GM19438 (cell line): ENCODE results near the gene HIRIP3.

Source experiments
- ATAC-seq: cut with Tn5 transposase; IDR thresholded peaks from one replicate; pipeline ENCODE4 v1.9.1; 2021; ENCODE audit warnings: low read depth; ENCODE audit not compliant: unreplicated experiment

Gene HIRIP3

DNA sequence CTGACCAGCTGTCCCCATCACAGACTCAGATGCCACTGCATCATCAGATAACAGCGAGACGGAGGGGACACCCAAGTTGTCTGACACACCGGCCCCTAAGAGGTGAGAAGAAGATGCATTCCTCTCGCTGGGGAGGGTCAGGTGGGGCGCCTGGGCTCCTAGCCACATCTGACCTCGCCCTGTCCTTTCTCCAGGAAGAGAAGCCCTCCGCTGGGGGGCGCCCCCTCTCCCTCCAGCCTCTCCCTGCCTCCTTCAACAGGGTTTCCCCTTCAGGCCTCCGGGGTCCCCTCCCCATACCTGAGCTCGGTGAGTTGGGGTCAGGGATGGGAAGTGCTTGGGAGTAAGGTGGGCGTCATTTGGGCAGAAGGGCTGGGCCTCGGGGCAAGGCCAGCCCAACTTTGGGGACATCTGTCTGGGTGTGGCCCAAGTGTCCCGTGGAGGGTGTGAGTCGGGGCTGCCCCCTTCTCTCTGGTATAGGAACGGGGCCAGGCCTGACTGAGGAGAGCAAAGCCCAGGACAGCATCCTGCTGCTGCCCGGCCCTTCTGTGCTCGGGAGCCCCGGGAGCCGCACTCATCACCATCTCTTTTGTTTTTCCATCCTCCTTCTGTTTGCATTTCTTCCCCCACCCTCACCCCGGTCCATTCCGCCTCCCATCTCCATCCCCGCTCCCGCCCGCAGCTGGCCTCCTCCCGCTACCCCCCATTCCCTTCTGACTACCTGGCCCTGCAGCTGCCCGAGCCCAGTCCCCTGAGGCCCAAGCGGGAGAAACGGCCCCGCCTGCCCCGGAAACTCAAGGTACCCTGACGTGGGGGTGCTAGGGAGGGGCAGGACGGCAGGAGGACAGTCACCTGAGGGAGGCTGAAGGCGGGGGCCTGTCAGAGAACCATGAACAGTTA is 5.6 kb upstream of the HIRIP3 start:
- no peak for ATAC-seq

DNA sequence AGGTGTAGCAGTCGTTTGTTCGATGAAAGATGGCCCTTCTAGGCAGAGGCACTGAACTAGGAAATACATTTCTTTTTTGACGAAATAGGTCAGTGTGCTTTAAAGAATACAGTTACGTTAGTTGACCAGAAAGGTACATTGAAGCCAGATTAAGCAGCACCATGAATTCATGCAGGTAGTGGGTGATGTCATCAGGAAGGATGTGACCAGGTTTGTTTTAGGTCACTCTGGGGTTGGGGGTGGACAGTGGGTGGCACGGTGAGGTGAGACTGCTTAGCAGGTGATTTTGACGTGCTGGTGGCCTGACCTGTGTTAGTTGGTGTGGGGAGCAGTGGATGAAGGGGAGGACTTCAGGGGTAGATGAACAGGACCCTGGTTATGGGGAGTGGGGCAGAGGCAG is 4.2 kb upstream of the HIRIP3 start:
- no peak for ATAC-seq

GRCh38 chr16:29996766-29997250 is 1.4 kb upstream of the HIRIP3 start:
- no peak for ATAC-seq

- ATAC-seq, result peak; percentile 91
Observed at GRCh38 chr16:29995911-29996765, 721 bp upstream of the HIRIP3 start, which contains the start of gene INO80E. Gene INO80E (plus strand): TSS chr16:29996241. CDS start chr16:29996311, 70 bp downstream.

- no peak for ATAC-seq
Observed at GRCh38 chr16:29994600-29995323, 655 bp downstream of the HIRIP3 start.

DNA sequence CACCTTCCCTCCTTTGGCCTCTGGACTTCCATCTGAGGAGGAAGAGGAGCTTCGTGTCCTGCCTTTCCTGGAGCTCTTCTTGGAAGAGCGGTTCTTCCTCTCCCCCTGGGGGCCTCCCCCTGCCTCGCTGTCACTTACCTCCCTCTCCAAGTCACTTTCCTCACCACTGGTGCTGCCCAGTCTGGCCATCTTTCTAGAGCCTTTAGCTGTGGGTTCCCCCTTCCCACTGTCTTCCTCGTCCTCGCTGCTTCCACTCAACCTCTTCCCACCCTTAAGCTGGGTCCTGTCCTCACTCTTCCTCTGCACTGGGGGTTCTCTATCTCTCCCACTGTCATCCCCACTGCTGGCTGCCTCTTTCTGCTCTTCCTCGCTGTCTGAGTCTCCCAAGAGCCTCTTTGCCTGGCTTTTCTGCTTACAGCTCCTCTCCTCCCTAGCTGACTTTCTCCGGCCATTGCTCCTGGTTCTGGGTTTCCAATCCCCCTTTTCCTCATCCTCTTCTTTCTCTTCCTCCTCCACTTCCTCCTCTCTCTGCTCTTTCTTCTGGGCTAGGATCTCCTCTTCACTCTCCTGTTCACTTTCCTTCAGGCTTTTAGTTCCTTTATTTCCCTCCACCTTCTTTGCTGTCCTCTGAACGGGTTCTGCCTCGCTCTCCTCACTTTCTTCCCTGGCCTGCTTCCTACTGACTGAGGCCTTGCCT is 1.4 kb downstream of the HIRIP3 start:
- no peak for ATAC-seq

DNA sequence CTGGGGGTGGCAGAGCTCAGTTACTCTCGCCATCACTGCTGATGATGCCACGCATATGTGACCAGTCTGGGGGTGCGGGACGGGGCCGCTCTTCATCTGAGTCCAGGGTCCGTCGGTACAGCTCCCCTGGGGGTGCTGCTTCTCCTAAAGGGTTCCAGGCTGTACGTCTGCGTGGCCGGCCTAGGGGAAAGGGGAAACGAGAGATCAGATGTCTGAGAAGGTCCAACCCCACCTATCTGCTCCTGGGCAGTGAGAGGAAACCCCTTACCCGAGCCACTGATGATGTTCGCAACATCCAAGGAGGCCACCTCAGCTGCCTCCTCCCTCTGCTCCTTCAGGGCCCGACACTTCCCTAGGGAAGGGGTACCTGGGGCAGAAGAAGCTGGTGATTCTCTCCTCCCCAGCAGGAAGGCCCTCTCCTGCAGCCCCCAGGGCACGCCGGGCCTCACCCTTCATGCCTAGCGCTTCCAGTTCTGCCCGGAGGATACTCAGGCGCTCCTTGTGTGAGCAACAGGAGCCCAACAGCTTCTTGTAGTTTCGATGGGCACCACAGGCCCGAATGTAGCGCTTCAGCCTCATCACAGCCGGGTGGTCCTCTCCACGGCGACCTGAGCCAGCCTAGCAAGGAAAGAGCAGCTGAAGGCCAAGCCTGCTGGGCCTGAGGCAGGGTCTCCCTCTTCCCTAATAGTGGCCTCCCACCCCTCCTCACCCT is 2.1 kb downstream of the HIRIP3 start:
- no peak for ATAC-seq

GRCh38 chr16:29992344-29992967 is 3.0 kb downstream of the HIRIP3 start:
- no peak for ATAC-seq

- no peak for ATAC-seq
Observed at GRCh38 chr16:29991571-29991904, 3.9 kb downstream of the HIRIP3 start.

DNA sequence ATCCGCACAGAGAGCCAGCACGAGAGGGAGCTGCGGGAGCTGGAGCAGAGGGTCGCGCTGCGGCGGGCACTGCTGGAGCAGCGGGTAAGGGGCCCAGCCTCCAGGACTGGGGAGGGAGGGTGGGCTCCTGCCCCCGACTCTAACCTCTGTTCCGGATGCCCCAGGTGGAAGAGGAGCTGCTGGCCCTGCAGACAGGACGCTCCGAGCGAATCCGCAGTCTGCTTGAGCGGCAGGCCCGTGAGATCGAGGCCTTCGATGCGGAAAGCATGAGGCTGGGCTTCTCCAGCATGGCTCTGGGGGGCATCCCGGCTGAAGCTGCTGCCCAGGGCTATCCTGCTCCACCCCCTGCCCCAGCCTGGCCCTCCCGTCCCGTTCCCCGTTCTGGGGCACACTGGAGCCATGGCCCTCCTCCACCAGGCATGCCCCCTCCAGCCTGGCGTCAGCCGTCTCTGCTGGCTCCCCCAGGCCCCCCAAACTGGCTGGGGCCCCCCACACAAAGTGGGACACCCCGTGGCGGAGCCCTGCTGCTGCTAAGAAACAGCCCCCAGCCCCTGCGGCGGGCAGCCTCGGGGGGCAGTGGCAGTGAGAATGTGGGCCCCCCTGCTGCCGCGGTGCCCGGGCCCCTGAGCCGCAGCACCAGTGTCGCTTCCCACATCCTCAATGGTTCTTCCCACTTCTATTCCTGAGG is 4.4 kb downstream of the HIRIP3 start:
- no peak for ATAC-seq

DNA sequence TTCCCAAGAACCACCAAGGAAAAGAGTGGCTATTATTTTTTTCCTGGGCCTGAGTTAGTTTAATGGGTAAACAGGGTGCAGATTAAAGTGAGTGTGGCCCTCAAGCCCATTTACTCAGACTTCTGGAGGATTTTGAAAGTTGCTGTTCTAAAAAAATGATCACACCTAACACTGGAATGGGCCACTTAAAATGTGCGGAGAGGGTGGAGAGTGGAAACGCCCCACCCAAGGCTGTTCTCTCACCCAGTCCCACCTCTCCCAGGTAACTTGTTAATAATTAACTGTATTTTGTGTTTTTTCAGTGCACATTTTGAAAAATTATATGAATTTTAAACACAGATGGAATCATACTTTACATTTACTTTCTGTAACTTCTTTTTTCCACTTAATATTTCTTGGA is 5.4 kb downstream of the HIRIP3 start:
- no peak for ATAC-seq

DNA sequence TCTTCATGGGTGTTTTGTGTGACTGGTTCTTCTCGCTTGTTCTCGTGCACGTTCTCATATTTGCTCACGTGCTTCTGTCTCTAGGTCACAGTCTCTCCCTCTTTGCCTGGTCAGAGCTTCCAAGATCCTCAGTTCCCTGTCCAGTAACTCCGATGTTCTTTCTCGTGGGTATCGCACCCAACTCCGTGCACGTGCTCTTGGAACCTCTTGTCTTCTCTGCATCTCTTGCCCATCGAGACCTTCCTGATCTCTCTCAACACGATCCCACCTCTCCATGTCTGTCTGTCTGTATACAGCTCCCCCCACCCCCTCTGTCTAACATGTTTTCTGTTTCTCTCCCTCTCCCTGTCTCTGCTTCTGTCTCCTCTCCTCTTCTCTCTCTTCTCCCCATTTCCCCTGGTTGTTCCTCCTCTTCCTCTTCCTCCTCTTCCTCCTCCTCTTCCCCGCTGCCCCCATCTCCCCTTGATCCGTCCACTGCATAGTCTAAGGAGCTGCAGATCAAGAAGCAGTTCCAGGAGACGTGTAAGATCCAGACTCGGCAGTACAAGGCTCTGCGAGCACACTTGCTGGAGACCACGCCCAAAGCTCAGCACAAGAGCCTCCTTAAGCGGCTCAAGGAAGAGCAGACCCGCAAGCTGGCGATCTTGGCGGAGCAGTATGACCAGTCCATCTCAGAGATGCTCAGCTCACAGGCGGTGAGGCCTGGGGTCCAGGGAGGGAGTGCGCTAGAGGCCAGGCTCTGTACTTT is 6.1 kb downstream of the HIRIP3 start:
- no peak for ATAC-seq

DNA sequence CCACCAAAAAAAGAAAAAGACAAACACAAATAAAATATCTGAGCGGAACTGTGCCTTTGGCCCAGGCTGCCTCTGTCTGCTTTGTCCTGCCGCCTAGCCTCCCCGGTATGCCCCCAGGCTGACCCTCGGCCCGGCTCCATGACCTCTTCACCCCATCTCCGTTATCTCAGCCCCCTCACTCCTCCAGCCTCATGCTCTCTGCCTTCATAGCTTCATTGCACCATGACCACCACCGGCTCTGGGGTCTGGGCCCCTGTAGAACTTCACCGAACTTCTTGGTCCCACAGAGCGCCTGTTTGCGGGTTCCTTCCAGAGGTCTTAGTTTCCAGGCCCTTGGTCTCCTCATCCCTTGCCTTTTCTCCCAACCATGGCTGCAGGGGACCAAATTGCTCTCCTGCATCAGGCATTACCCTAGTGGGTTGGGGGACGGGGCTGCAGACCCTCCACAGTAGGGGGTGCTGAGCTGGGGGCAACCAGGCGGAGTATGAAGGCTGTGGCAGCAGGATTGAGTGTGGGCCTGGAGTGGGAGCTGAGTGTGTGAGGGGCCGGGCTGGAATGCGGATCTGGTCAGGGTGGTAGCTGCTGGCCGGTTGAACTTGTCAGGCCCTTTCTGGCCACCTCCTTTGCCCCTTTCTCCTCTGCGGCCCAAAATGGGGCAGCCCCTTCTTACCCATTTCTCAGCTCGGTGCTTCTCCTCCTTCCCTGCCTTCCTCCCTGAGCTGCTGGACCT is 6.9 kb downstream of the HIRIP3 start:
- ATAC-seq, result no peak

- no peak for ATAC-seq
Observed at GRCh38 chr16:29987371-29988085, 7.9 kb downstream of the HIRIP3 start.

DNA sequence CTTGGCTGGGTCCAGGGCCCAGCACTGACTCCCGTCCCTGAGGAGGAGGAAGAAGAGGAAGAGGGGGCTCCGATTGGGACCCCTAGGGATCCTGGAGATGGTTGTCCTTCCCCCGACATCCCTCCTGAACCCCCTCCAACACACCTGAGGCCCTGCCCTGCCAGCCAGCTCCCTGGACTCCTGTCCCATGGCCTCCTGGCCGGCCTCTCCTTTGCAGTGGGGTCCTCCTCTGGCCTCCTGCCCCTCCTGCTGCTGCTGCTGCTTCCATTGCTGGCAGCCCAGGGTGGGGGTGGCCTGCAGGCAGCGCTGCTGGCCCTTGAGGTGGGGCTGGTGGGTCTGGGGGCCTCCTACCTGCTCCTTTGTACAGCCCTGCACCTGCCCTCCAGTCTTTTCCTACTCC is 8.5 kb downstream of the HIRIP3 start:
- ATAC-seq, result no peak

DNA sequence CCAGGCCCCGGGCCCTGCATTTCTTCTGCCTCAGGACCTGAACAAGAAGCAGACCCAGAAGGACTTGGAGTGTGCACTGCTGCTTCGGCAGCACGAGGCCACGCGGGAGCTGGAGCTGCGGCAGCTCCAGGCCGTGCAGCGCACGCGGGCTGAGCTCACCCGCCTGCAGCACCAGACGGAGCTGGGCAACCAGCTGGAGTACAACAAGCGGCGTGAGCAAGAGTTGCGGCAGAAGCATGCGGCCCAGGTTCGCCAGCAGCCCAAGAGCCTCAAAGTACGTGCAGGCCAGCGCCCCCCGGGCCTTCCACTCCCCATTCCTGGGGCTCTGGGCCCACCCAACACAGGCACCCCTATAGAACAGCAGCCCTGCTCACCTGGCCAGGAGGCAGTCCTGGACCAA is 9.2 kb downstream of the HIRIP3 start:
- ATAC-seq, result no peak
